Pancreas (tissue), 10 donors: ENCODE results near the gene AFAP1L1. TPM values are rescaled to one million over a fixed set of nuclear protein-coding genes. Genes with fewer than 3 reads are reported as not detected.

Experiments
- ATAC-seq, 4 donors: fragments of 200-7000 bp; cut with Tn5 transposase; one replicate each; pipeline versions ENCODE4 v1.8.0 to v1.9.1; 2020; ENCODE audit warnings: mild to moderate bottlenecking in 4 of 4, moderate library complexity in 4 of 4
- DNase-seq, 6 donors: peaks; one replicate each; pipeline ENCODE4 v3.0.0-alpha.2; 2020
- FAIRE-seq: peaks from 2 replicates; lab custom pipeline; 2012; peaks lifted over from hg19 to GRCh38; lab: Jason Lieb, UNC
- H3K27ac ChIP-seq, 4 donors: fragments of 200-600 bp; sonication (generic); 1 replicate in 3 of 4; 2 replicates in 1 of 4; pipeline versions ENCODE4 v1.5.0 to v1.8.0; 2020
- H3K27me3 ChIP-seq, 4 donors: fragments of 200-600 bp; one replicate each; pipeline ENCODE4 v1.8.0; 2021
- H3K36me3 ChIP-seq, 3 donors: fragments of 200-600 bp; sonication (generic) in 1 of 3; one replicate each; pipeline versions ENCODE4 v1.5.0 to v1.8.0; 2020 to 2021
- H3K4me1 ChIP-seq, 3 donors: fragments of 200-600 bp; one replicate each; pipeline ENCODE4 v1.8.0; 2021
- H3K4me3 ChIP-seq, 4 donors: fragments of 200-600 bp; sonication (generic) in 2 of 4; one replicate each; pipeline versions ENCODE4 v1.5.0 to v1.8.0; 2020 to 2021
- H3K9me3 ChIP-seq, 4 donors: fragments of 200-600 bp; one replicate each; pipeline ENCODE4 v1.8.0; 2021
- WGBS, 2 donors: extraction: QIAGEN DNeasy Blood & Tissue Kit; methylation state at CpG; one replicate each; pipeline ENCODE4 v1.1.7; 2013; 5-methylcytosine and 5-hydroxymethylcytosine counted together
- intact Hi-C, 3 donors: fragments of 100-400 bp; cut with DNase I; formaldehyde crosslinking; loops; one replicate each; pipeline versions ENCODE4 v1.11.1 to v1.14.2; 2022
- polyA plus RNA-seq, 2 donors: library from polyadenylated mRNA; stranded (reverse); fragments of 200-250 nt; gene quantifications; one replicate each; pipeline ENCODE4 v1.2.3, GENCODE V29; 2013
- total RNA-seq, 6 donors: library from RNA; stranded (reverse); fragmentation: NEBNext Ultra II Directional in 4 of 6; extraction: Animal tissue kit (Norgen Biotek cat#: 25700) in 4 of 6; gene quantifications; one replicate each; pipeline versions ENCODE4 v1.2.1 to v1.2.4, GENCODE V29; 2021 to 2023
- TF ChIP-seq, protein P1 (sequence below), 4 donors: fragments of 200-600 bp; sonication (generic) in 3 of 4; IDR thresholded peaks; one replicate each; pipeline versions ENCODE4 v1.5.0 to v1.8.0; 2021; ENCODE audit warnings: antibody characterized with exemption in 4 of 4
- donor health status: healthy with polysubstance abuse.
- donor health status: DM: no; HTN: no; CAD: no; lungs with moderate emphysema.
- donor health status: DM: no; HTN: no; CAD: no.
- donor health status: control.
- donor health status: control.
- donor health status: Bipolar disorder and iron deficiency.
- donor health status: DM: yes; HTN: yes; CAD: no.
- donor health status: DM: no; HTN: no; CAD: no.
- donor health status: DM: no; HTN: no; CAD: no.
- donor health status: DM: yes; HTN: yes; CAD: no.

Gene AFAP1L1
- total and polyA plus RNA-seq, 8 donors: 0.54 to 2.4 (median 1.2) TPM

DNA sequence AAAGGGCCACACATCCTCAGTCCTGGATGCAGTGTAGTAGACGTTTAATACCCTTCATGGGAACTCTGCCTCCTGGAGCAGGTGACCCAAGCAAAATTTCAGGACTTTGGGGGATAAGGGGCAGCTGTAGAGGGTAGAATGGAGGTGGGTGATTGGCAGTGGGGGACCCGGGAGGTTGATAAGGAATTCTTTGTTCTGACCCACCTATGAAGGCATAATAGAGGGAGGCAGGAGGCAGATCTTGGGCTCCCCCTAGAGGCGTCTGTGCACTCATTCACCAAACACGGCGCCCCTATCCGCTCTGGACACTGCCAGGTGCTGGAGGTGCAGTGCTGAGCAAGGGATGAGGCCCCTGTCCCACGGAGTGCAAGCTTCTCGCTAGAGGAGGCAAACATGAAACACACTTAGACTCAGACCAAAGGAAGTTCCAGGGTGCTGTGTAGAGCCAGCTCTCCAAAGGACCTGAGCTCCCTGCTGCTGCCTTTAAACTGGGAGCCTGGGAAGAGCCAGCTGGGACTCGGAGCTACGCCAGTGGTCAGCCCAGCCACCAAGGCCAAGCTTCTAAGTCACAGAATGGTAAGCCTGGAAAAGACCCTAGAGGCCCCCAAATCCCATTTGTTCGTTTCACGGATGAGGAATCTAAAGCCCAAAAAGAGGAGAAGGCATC is 99.8 kb downstream of the AFAP1L1 start:
- TF ChIP-seq, protein P1, sequence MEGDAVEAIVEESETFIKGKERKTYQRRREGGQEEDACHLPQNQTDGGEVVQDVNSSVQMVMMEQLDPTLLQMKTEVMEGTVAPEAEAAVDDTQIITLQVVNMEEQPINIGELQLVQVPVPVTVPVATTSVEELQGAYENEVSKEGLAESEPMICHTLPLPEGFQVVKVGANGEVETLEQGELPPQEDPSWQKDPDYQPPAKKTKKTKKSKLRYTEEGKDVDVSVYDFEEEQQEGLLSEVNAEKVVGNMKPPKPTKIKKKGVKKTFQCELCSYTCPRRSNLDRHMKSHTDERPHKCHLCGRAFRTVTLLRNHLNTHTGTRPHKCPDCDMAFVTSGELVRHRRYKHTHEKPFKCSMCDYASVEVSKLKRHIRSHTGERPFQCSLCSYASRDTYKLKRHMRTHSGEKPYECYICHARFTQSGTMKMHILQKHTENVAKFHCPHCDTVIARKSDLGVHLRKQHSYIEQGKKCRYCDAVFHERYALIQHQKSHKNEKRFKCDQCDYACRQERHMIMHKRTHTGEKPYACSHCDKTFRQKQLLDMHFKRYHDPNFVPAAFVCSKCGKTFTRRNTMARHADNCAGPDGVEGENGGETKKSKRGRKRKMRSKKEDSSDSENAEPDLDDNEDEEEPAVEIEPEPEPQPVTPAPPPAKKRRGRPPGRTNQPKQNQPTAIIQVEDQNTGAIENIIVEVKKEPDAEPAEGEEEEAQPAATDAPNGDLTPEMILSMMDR (IDR thresholded peaks at IDR 0.05): peak; percentile 61 to 70 (median 68)
- intact Hi-C loops: no loop called here
- FAIRE-seq (no peak), ATAC-seq (peak; percentile 88 to 96 (median 92)), DNase-seq (peak in 5 of 6 donors; percentile 58 to 78 (median 67))
- H3K4me1 ChIP-seq: peaks cover 0 to 3% (median 0%) of the 10 kb centered on the region in 3 donors
- no peaks in the 10 kb centered on the region for H3K36me3 ChIP-seq
- no peak overlapping the region for H3K27ac ChIP-seq
- H3K4me3 ChIP-seq: no peak overlapping the region
- no peaks in the 10 kb centered on the region for H3K9me3 ChIP-seq
- H3K27me3 ChIP-seq: no peaks in the 10 kb centered on the region
- WGBS, 2 donors: 19 to 21% methylated on average over 12 of the region's 12 CpGs

DNA sequence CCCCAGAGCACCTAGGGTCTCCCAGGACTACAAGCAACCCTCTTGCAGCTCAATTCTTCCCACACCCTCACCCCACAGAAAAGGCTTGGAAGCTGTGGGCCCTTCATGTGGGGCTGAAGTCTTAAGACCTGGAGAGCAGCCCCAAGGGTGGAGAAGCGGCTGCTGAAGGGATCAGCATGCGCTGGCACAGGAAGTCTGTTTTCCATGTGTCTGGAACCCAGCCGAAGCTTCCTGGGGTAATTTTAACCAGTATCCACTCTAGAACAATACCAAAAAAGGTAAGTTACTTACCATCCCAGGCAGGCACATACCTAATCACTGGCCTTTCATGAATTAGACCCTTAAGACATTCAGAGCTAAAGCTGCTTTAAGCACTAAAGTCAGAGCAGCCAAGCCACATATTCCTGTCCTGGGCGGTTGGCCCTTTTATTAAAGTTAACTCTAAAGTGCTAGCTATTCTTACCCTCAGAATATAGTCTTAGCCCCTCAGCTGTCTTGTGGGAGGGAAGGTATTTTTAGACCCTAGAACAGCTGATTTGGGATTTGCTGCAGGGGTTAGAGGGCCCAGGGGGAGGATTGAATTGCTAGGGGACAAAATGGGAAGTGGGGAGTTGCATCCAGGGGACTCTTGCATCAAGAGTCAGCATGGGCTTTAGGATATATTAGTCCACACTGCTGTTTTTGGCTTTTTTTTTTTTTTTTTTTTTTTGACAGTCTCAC is 100.6 kb downstream of the AFAP1L1 start:
- intact Hi-C loops: no loop called here
- Histone ChIP-seq H3K9me3 (no peaks in the 10 kb centered on the region), H3K27ac (no peak overlapping the region), H3K36me3 (no peaks in the 10 kb centered on the region), H3K4me3 (no peak overlapping the region), H3K4me1 (peaks cover 0 to 3% (median 0%) of the 10 kb centered on the region in 3 donors), H3K27me3 (no peaks in the 10 kb centered on the region)
- TF ChIP-seq, protein P1 (IDR thresholded peaks at IDR 0.05): no peak
- ATAC-seq (no peak), FAIRE-seq (no peak), DNase-seq (no peak)
- WGBS, 2 donors: 80 to 82% methylated on average over 4 of the region's 4 CpGs

DNA sequence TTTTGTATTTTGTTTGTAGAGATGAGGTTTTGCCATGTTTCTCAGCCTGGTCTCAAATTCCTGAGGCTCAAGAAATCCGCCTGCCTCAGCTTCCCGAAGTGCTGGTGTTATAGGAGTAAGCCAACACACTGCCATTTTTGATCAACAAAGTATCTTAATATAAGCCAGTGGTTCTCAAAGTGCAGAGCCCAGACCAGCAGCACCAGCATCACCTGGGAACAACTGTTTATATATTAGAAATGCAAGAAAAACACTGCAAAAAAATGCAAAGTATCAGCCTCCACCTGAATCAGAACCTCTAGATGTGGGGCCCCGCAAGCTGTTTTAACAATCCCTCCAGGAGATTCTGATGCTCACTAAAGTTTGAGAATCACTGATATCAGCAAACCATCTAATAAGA is 101.3 kb downstream of the AFAP1L1 start:
- ATAC-seq: no peak
- TF ChIP-seq, protein P1 (IDR thresholded peaks at IDR 0.05): no peak
- H3K27me3 ChIP-seq: no peaks in the 10 kb centered on the region
- DNase-seq: no peak
- FAIRE-seq: no peak
- intact Hi-C loops: no loop called here
- peaks cover 0 to 3% (median 0%) of the 10 kb centered on the region in 3 donors for H3K4me1 ChIP-seq
- H3K27ac ChIP-seq: no peak overlapping the region
- no peaks in the 10 kb centered on the region for H3K36me3 ChIP-seq
- H3K4me3 ChIP-seq: no peak overlapping the region
- H3K9me3 ChIP-seq: no peaks in the 10 kb centered on the region
- WGBS, 2 donors: 87 to 98% methylated on average over 3 of the region's 3 CpGs

DNA sequence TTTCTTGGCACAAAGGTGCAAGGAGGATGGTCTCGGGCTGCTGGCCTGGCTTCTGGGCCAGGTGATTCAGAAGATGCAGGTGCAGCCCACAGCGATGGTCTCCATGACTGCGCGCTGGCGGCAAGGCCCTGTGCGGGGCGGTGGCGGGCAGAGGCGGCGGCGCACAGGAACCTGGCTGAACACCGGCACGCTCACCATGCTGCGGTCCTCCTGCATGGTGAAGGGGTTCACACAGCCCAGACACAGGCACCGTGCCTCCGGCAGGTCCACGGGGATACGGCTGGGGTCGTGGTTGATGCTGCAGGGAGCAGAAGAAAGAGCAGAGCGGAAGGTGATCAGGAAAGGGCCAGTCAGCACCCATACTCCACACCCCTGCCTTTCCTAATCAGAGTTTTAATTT is 102.6 kb downstream of the AFAP1L1 start:
- Histone ChIP-seq H3K4me3 (no peak overlapping the region), H3K36me3 (no peaks in the 10 kb centered on the region), H3K27ac (no peak overlapping the region), H3K4me1 (peaks cover 0 to 3% (median 0%) of the 10 kb centered on the region in 3 donors), H3K27me3 (no peaks in the 10 kb centered on the region), H3K9me3 (no peaks in the 10 kb centered on the region)
- no peak for FAIRE-seq
- 93 to 94% methylated on average over 20 of the region's 20 CpGs for WGBS, 2 donors
- intact Hi-C loops: no loop called here
- no peak for DNase-seq
- TF ChIP-seq, protein P1 (IDR thresholded peaks at IDR 0.05): no peak
- ATAC-seq: no peak
